ENCODE data around the gene LMNTD2. TPM values are rescaled to one million over a fixed set of nuclear protein-coding genes. Genes with fewer than 3 reads are reported as not detected.

LMNTD2 gene
- total and polyA plus RNA-seq, 2 of the 13 experiments (the other 11 are each of a cell fraction or from before 2014, with no cell fraction given): 1.1 to 3.1 TPM

GRCh38 chr11:587546-587945 lies 27.0 kb upstream of the LMNTD2 start (continued):
- TF ChIP-seq, protein P1, sequence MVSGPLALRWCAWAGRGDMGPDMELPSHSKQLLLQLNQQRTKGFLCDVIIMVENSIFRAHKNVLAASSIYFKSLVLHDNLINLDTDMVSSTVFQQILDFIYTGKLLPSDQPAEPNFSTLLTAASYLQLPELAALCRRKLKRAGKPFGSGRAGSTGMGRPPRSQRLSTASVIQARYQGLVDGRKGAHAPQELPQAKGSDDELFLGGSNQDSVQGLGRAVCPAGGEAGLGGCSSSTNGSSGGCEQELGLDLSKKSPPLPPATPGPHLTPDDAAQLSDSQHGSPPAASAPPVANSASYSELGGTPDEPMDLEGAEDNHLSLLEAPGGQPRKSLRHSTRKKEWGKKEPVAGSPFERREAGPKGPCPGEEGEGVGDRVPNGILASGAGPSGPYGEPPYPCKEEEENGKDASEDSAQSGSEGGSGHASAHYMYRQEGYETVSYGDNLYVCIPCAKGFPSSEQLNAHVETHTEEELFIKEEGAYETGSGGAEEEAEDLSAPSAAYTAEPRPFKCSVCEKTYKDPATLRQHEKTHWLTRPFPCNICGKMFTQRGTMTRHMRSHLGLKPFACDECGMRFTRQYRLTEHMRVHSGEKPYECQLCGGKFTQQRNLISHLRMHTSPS (CRISPR knock-in tag; IDR thresholded peaks at IDR 0.05; ENCODE audit: low read depth): no peak
- TF ChIP-seq ZNF672 (CRISPR knock-in tag; IDR thresholded peaks at IDR 0.05) (no peak), TCF7 (IDR thresholded peaks at IDR 0.05; ENCODE audit: low read depth) (no peak), ZBTB2 (CRISPR knock-in tag; IDR thresholded peaks at IDR 0.05; ENCODE audit: low read depth) (0 out of 2 replicates have a peak, but pooled peaks have one; percentile 21), NFIC (IDR thresholded peaks at IDR 0.05; ENCODE audit: low read length) (no peak), GMEB2 (CRISPR knock-in tag; IDR thresholded peaks at IDR 0.05; ENCODE audit: low read depth) (no peak), ZNF878 (CRISPR knock-in tag; IDR thresholded peaks at IDR 0.05) (no peak), ZNF101 (CRISPR knock-in tag; IDR thresholded peaks at IDR 0.05; ENCODE audit: borderline replicate concordance, low read depth) (no peak), MEIS2 (CRISPR knock-in tag; IDR thresholded peaks at IDR 0.05) (no peak), ZNF543 (CRISPR knock-in tag; IDR thresholded peaks at IDR 0.05) (no peak), ZNF234 (CRISPR knock-in tag; conservative IDR thresholded peaks at IDR 0.05) (no peak), ETV5 (CRISPR knock-in tag; IDR thresholded peaks at IDR 0.05; ENCODE audit: borderline replicate concordance) (no peak), ZNF615 (CRISPR knock-in tag; IDR thresholded peaks at IDR 0.05; ENCODE audit: borderline replicate concordance) (no peak), CBX2 (IDR thresholded peaks at IDR 0.05; ENCODE audit: low read depth, low read length) (no peak), CBX2 (CRISPR knock-in tag; IDR thresholded peaks at IDR 0.05; ENCODE audit: low read depth) (no peak), SRY (CRISPR knock-in tag; IDR thresholded peaks at IDR 0.05) (no peak), MIER3 (CRISPR knock-in tag; IDR thresholded peaks at IDR 0.05; ENCODE audit: borderline replicate concordance) (no peak), ATF7-NPFF (CRISPR knock-in tag; IDR thresholded peaks at IDR 0.05; ENCODE audit: low read depth) (peak; percentile 14; the same call in 1 of the 2 replicates), IRF2 (CRISPR knock-in tag; IDR thresholded peaks at IDR 0.05) (no peak), HMG20B (CRISPR knock-in tag; conservative IDR thresholded peaks at IDR 0.05) (no peak), ARID2 (CRISPR knock-in tag; IDR thresholded peaks at IDR 0.05; ENCODE audit: borderline replicate concordance) (no peak)
- TF ChIP-seq, protein P2, sequence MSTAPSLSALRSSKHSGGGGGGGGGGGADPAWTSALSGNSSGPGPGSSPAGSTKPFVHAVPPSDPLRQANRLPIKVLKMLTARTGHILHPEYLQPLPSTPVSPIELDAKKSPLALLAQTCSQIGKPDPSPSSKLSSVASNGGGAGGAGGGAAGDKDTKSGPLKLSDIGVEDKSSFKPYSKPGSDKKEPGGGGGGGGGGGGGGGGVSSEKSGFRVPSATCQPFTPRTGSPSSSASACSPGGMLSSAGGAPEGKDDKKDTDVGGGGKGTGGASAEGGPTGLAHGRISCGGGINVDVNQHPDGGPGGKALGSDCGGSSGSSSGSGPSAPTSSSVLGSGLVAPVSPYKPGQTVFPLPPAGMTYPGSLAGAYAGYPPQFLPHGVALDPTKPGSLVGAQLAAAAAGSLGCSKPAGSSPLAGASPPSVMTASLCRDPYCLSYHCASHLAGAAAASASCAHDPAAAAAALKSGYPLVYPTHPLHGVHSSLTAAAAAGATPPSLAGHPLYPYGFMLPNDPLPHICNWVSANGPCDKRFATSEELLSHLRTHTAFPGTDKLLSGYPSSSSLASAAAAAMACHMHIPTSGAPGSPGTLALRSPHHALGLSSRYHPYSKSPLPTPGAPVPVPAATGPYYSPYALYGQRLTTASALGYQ (CRISPR knock-in tag; IDR thresholded peaks at IDR 0.05): no peak
- TF ChIP-seq, protein P3, sequence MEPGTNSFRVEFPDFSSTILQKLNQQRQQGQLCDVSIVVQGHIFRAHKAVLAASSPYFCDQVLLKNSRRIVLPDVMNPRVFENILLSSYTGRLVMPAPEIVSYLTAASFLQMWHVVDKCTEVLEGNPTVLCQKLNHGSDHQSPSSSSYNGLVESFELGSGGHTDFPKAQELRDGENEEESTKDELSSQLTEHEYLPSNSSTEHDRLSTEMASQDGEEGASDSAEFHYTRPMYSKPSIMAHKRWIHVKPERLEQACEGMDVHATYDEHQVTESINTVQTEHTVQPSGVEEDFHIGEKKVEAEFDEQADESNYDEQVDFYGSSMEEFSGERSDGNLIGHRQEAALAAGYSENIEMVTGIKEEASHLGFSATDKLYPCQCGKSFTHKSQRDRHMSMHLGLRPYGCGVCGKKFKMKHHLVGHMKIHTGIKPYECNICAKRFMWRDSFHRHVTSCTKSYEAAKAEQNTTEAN (CRISPR knock-in tag; conservative IDR thresholded peaks at IDR 0.05): no peak

Measured in HepG2 (cell line).